GM21786 (cell line): ENCODE measurements around the gene TARBP2.
"Not testable (repeated sequence)": the region's sequence is repeated elsewhere in the genome, so short reads cannot be mapped to it uniquely, and the experiment has no call there.

Source experiments
- ATAC-seq: cut with Tn5 transposase; IDR thresholded peaks from one replicate; pipeline ENCODE4 v1.9.1; 2021; ENCODE audit not compliant: unreplicated experiment

The TARBP2 gene

DNA sequence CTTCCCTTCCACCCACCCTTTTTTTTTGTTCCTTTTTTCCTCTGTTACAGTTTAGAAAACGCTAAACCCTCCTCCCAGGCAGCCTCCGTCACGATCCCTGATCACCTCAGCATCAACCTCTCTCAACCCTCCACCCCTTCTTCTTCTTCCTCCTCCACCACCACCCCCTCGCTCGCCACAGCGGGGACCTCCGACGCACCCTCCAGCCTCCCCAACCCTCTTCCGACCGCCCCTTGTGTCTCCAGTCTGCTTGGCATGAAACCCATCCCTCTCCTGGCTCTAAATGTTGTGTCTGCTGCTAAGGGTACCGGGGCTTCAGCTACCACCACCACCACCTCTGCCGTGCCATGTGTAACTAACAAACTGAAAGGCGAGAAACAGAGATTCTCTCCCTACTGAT, 26.3 kb upstream of the TARBP2 start:
- no peak for ATAC-seq

DNA sequence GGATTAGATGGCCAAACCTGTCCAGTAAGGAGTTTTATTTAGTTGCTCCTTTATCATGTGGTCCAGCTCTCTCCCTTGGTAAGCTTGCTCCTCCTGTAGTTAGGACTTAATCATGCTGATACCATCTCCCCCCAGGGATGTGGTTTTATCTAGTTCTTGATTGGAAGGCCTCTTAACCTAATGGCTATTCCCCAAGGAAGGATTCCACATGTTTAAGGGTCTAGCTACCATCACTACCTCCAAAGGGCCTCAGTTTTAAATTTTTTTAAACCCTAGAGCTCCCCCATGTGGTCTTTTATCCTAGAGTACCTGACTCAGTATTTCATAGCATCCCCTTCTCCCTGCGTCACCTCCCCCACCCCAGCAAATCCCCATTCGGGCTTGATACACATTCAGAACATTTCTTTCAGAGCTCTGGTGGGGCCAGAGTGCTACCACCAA, 24.3 kb upstream of the TARBP2 start:
- no peak for ATAC-seq

DNA sequence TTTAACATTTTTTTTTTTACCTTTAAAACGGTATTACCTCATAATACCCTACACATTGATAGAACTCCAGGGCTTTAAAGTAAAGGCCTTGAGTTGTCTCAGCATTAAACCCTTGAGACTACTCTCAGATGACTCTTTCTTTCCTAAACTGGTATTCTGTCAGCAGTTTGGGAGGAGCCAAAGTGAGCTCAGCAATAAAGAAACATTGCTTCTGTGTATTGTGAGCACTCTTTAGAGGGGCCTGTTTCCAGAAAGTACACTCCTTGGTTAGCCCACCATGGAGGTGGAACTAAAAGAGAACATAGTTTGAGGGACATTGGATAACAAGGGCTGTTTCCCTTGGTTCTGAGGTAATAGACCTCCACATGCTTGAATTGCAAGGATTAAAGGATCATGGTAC, 22.2 kb upstream of the TARBP2 start:
- no peak for ATAC-seq

DNA sequence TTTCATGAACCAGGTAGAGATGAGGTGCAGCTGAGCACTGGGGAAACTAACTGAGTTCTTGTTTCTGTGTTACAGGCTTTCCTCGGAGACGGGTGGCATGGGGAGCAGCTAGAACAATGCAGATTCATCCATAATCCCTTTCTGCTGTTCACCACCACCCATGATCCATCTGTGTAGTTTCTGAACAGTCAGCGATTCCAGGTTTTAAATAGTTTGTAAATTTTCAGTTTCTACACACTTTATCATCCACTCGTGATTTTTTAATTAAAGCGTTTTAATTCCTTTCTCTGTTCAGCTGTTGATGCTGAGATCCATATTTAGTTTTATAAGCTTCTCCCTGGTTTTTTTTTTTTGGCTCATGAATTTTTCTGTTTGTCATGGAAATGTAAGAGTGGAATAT, 21.8 kb upstream of the TARBP2 start:
- no peak for ATAC-seq

DNA sequence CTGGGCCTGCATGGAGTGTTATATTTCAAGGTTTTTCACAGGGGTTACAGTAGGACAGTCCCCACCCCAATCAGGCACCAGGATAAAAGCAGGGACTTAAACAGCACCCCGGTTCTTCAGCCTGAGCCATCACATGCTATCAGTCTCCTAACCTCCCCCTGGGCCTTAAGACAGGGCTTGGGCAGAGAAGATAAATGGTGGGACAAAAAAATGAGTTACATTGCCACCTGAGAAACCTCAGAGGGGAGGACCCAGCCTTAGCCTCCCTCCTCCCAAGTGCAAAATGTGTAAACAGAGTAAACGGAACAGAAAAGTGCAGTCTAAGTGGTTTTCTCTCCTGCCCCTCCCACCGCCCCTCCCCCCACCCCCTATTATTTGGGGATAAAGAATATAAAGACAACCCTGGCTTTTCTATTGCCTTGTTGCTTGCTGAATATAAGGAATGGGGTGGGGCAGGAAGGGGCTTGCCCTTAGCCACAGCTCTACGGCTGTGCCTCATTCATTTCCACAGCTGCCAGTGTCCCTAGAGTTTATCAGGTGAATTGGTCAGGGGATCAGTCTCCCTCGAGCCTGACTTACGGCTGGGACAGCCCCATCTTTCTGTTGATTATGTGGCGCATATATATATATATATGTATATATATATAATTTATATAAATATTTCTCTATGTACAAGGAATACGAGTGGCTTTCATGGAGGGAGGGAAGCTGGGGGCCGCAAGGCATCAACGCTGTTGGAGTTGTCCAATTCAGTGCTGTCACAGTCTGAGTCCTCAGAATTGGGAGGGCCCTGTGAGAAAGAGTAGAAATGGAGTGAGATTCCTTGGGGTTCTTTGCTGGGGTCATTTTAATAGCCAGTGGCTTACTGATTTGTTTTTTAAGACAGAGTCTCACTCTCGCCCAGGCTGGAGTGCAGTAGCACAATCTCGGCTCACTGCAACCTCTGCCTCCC, 20.3 kb upstream of the TARBP2 start:
- no peak for ATAC-seq

DNA sequence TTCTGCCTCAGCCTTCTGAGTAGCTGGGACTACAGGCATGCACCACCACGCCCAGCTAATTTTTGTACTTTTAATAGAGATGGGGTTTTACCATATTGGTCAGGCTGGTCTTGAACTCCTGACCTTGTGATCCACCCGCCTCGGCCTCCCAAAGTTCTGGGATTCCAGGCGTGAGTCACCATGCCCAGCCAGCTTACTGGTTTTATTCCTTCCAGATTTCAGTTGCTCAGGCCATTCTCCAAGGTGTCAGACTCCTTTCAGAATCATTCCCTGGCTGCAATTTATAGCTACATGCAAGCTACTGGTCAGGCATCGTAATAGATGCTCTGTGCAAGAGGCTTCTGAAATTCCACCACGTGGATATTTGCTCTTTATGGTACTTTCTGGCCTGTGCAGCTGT, 19.6 kb upstream of the TARBP2 start:
- not testable (repeated sequence) for ATAC-seq

DNA sequence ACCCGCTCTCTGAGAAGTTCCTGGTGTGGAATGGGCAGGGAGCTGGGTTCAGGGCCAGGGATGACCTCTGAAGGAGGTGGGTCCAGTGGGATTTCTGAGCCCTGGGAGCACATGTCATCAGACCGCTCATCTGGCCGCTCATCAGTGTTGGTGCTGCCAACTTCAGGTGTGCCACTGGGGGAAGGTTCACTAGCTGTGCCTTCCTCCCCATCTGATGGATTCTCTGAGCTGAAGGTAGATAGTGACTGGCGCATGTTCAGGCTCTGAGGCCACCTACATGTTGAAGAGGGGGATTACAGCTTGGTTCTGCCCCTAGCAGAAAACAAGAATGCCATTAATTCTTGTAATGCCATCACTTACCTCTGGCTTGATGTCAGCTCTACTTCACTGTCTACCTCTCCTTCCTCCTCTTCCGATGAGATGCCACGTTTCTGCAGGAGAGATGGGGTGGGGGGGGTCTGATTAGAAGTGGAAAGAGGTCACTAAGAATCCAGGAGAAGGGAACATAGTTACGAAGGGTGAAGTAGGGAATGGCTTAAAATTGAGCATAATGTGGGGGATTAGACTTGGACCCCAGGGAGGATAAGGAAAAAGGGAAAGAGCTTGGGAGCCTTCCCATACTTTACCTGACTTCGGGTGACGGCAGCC, 19.0 kb upstream of the TARBP2 start:
- no peak for ATAC-seq

DNA sequence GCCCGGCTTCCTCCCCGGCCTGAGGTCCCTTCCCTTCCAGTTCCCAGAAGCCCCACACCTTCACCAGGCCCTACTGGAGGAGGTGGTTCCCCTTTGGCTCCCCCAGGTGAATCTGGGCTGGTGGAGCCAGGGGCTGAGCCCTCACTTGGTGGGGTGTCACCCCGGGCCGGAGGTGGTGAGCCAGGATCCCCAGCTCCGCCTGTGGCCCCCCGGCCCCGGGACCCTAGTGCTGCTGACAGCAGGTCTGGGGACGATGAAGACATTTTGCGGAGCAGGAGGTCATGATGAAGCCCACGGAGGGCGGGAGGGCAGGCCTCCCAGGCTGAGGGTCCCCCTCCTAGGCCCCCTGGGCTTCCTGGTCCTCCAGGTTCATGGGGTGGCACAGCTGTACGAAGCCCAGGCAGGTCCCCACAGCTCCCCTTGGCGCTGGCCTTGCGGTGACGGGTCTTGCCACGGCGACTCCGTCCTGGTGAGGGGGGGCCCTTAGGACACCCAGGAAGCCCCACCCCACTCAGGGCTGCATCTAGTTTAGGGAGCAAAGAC, 18.4 kb upstream of the TARBP2 start:
- no peak for ATAC-seq

DNA sequence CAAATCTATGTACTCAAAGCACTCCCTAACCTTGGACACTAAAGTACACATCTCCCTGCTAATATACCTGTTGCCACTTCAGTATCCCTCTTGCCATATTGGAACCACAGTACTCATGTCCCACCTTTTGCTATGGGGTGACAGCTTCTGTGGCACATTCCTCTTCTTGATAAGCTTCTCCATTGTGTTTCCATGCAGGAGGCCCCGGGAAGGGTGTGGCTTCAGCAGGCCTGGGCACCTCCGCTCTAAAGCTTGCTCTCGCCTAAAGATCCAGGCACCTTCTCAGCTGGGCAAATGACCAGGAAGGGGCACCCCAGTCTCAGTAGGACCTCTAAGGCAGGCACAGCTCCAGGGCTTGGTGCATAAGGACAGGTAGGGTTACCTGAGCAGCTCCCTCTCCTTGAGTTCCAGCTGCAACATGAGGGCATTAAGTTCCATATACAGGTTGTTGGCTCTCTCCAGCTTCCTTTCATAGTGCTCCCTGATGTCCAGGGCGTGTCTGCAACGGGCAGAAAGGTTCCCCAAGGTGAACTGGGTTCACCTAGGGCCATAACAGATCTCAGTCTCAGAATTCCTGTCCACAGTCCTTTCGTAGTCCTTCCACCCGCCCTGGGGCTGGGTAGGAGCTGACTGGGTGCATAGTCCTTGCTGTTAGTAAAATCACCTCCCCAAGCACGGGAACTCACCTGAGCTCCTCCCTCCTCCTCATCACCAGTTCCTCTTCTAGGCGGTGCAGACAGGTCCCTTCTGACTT, 17.7 kb upstream of the TARBP2 start:
- ATAC-seq, result no peak

DNA sequence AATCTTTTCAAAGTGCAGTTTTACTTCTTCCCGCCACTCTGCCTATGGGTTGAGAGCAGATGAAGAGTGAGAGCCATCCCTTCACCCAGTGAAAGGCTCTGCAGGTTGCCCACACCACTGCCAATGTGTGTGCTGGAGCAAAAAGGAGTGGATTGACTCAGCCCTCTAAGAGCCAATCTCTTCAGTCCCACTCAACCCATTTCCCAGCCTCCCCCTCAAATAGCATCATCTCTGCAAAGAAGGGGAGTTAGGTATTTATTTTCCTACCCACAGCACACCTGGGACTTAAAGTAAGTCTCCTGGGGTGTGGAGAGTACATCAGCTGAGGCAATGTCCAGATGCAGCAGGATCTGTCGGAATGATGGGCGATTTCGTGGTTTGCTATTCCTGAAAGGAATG, 17.1 kb upstream of the TARBP2 start:
- no peak for ATAC-seq

DNA sequence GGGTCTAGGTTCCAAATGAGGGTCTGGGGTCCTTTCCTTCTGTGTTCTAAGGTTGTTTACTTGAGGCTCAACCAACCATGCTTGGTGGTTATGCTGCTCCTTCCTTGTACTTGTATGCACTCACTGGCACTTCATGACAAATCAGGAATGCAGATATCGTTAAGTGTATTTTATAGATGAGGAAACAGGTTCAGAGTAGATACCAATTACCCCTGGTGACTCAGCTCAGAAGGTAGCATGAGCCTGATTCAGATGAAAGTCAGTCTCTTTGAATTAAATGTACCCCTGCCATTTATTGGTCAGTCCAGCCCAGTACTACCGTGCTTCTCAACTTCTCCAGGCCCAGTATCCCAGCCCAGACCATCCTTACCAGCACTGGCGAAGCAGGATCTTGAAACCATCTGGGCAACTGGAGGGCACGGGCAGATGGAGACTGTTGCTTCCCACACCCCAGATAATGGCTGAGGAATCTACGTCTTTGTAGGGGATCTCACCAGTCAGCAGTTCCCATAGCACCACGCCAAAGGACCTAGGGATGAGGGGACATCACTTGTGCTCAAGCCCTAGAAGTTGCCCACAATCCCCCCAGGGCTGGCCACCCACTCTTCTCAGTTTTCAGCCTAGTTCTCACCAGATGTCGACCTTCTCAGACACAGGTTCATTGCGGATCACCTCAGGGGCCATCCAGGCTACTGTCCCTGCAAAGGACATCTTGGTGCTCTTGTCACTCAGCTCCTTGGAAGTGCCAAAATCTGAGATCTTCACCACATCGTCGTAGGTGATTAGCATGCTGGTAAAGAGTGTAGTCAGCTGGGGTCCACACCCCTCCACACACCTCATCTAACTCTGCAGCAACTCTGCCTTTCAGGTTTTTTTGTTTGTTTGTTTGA, 16.2 kb upstream of the TARBP2 start:
- ATAC-seq, result no peak

DNA sequence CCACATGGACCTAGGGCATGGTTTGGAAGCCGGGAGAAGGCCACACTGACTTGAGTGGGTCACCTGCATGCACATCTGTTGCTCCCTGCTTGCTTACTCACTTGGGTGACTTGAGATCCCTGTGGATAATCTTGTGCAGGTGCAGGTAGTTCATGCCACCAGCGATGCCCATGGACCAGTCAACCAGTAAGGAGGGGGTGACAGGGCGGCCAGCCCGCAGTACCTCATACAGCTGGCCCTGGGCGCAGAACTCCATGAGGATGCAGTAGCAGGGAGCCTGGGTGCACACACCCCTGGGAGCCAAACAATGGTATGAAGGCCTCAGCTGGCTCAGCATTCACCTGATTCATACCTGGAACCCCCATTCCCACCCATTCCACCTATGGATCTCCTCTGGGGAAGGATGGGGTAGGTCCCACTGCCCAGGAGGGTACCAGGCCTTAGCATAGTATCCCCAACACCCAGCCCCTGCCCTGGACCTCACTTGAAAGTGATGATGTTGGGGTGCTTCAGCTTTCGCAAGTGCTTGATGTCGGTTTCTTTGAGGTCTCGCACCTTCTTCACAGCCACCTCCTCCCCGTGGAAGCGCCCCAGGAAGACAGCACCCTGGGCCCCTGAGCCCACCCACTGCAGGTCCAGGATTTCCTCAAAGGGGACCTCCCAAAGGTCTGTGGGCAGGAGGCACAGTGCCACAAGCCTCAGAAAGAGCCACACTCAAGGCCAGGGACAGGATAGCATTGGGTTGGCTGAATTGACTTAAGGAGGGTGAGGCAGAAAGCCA, 14.9 kb upstream of the TARBP2 start:
- ATAC-seq, result no peak

DNA sequence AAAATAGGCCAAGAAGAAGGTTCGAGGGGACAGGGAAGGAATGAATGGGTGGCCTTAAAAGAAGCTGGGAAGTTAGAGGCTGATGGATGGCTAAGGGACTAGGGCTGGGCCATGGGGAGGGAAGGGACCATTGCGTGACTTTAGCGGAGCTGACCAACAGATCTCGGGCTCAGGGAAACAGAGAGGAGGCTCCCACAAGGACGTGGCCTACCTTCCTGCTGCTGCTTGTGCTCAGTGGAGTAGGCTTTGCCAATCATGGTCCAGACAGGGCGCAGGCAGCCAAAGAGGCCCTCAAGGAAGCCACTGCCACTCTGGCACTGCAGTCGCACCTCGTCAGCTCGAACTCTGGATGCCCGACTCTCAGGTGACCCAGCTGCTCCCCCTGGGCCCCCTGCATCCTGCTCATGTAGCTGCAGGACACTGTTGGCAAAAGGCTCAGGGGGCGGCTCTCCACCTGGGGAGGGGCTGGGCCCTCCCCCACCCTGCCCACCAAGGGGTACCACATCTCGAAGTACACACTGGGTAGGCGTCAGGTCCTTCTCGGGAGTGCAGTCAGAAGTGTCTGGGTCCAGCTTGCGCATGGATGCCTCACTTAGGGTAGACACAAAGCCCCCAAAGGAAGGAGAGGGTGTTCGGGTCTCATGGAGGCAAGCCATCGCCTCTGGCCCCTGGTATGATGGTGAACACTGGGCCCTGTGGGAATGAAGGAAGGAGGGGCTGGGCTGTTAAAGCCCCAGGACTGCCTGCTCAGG, 14.2 kb upstream of the TARBP2 start:
- ATAC-seq, result no peak

DNA sequence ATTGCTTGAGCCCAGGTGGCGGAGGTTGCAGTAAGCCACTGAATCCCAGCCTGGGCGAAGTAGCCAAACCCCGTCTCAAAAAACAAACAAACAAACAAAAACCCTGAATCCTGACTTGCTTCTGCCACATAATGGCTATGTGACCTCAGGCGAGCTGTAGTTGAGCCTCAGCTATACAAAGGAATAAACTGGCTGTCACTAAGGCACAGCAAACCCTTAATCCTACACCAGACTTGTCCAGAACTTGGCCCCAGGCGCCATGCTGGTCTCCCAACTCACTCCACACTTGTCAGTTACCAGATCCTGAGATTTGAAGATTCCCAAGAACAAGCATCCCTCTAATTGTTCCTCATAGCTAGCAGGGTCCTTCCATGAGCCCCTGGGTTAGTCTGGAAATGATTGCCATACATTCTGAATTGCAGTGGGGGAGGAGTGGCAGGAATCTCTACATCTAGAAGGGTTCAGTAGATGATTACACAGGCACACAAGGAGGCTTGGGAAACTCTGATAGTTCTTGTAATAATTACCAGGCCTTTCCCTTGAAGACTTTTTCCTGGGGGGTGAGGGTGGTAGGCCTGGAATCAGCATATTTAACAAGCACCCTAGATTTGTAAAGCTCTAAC, 11.7 kb upstream of the TARBP2 start:
- no peak for ATAC-seq

DNA sequence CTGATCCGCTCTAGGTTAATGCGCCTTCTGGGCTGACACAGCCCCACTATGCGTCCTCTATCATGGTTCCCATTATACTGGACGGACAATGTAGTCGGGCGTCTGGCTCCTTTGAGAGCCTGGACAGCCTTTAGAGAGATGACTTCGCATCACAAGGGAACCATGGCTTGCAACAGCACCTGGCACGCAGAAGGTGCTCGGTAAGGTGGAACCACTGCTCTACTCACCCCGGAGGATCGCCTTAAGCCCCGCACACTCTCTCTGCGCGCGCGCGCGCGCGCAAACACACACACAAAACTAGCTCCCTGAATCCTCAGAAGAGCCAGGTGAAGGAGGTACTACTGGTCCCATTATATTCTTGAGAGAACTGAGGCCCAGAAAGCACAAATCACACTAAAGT, 8.9 kb upstream of the TARBP2 start:
- no peak for ATAC-seq

DNA sequence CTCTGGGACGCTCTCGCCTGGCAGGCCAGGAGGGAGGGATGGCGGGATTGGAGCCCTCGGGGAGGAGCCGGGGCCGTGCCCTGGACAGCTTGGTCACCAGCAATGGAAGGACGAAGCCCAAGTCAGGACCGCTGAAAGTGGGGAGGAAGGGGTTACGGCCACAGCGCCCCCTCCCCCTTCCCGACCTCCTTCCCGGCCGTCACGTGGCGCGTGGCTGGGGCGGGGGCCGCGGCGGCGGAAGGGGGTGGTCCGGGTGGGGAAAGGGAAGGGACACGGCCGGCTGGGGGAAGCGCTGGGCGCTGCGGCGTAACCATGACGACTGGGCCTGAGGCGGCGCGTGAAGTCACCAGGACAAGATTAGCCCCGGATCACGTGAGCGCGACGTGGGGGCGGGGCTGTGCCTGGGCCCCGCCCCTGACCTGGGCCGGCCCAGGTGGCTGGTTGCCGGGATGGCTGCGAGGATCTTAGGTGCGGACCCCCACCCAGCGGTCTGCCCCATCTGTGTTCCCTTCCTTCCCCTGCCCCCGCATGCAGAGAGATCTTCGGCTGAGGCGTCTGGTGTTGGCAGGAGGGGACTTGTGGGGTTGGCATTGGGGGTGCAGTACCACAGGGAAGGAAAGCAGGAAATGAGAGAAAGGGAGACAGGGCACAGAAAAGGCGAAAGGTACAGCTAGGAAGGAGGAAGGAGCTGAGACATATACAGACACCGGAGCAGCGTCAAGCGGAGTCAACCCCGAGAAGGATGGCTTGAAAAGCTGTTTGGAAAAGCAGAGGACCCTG, 8.1 kb upstream of the TARBP2 start:
- peak; percentile 96 for ATAC-seq

DNA sequence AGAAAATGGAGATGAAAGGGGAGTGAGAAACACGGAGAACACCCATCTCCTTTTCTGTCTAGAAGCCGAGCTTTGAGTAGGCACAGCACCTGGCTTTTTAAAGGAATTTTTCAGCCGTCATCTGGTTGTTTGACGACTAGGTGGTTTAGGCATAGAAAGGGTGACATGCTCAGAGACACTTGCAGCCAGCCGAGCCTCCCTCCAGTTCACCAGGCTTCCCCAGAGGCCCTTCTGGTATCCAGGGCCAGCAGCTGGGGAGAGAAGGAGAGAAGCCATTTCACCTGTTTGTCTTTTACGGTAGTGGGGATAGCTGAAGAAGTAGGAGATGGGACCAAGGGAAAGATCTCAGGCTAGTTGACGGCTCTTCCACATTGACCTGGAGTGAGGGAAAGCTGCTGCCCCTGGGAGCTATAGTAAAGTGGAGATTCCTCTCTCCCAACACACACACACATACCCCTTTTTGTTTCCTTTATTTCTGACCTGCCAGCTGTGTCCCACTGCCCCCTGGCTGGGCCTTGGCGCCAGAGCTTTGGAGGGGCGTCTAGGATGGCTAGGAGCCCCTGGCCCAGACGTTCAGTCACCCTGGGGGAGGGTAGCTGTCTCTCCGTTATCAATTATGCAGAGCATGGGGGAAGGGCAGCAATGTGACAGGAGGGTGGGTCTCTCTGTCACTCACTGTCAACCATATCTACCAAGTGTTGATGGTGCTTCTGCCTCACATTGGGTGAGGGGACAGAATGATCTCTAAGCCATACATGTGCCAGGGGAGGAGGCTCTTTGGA, 7.3 kb upstream of the TARBP2 start:
- no peak for ATAC-seq
